H1 (cell line): ENCODE results near the gene CACNB2. TPM values are rescaled to one million over a fixed set of nuclear protein-coding genes. Genes with fewer than 3 reads are reported as not detected.

Experiments
- CTCF ChIA-PET: fragments of 300-600 bp; sonication (Branson Sonifier 250); formaldehyde crosslinking; loops from one replicate; lab custom pipeline; 2021; ENCODE audit not compliant: partially characterized antibody; lab: Charles Lee
- POLR2A ChIA-PET: fragments of 300-600 bp; sonication (Branson Sonifier 250); formaldehyde crosslinking; loops from one replicate; lab custom pipeline; 2021; ENCODE audit warnings: inconsistent platforms; ENCODE audit not compliant: partially characterized antibody; lab: Charles Lee
- DNase-seq, 2 experiments: peaks; one replicate each; pipeline versions ENCODE4 v3.0.0 to v3.0.0-alpha.2; 2010 to 2022; ENCODE audit warnings: low spot score in 2 of 2, low read depth in 1 of 2, mixed read lengths in 1 of 2
- FAIRE-seq: peaks from 2 replicates; lab custom pipeline; 2011; peaks lifted over from hg19 to GRCh38; lab: Jason Lieb, UNC
- H2AFZ ChIP-seq: 2 replicates; pipeline ENCODE4 v1.8.1; 2012; ENCODE audit warnings: low read length, inconsistent platforms
- H2AK5ac ChIP-seq: 2 replicates; pipeline ENCODE4 v1.6.1; 2013; ENCODE audit warnings: low read depth, low read length
- H2BK120ac ChIP-seq: replicated peaks from 2 replicates; pipeline ENCODE3; 2013; ENCODE audit warnings: low read depth, low read length, inconsistent platforms
- H2BK12ac ChIP-seq: 2 replicates; pipeline ENCODE4 v1.6.1; 2013; ENCODE audit warnings: low read depth, low read length
- H2BK15ac ChIP-seq: 2 replicates; pipeline ENCODE4 v1.6.1; 2013; ENCODE audit warnings: low read length
- H2BK20ac ChIP-seq: 2 replicates; pipeline ENCODE4 v1.6.1; 2013; ENCODE audit warnings: low read length
- H2BK5ac ChIP-seq: 2 replicates; pipeline ENCODE4 v1.6.1; 2013; ENCODE audit warnings: low read depth, low read length
- H3K14ac ChIP-seq: 2 replicates; pipeline ENCODE4 v1.6.1; 2013; ENCODE audit warnings: inconsistent platforms; ENCODE audit not compliant: insufficient read length
- H3K18ac ChIP-seq: 2 replicates; pipeline ENCODE4 v1.6.1; 2013; ENCODE audit warnings: low read length; ENCODE audit errors: extremely low read depth
- H3K23ac ChIP-seq: 2 replicates; pipeline ENCODE4 v1.6.1; 2013; ENCODE audit warnings: inconsistent platforms; ENCODE audit not compliant: insufficient read length
- H3K23me2 ChIP-seq: 2 replicates; pipeline ENCODE4 v1.6.1; 2013; ENCODE audit warnings: low read depth, low read length
- H3K27ac ChIP-seq: 2 replicates; pipeline ENCODE4 v1.6.1; 2011; ENCODE audit warnings: low read depth, low read length, inconsistent platforms
- H3K27me3 ChIP-seq, 4 experiments: replicated peaks in 1 of 4; 1 replicate in 1 of 4; 2 replicates in 3 of 4; pipeline versions ENCODE4 v1.6.1 to v1.8.1; 2011 to 2013; ENCODE audit warnings: low read length in 3 of 4, mild to moderate bottlenecking in 3 of 4, inconsistent platforms in 2 of 4, mixed read lengths in 2 of 4, moderate library complexity in 1 of 4; ENCODE audit not compliant: control insufficient read depth in 3 of 4, insufficient read depth in 3 of 4; ENCODE audit errors: extremely low read depth in 1 of 4
- H3K36me3 ChIP-seq, 4 experiments: 2 replicates each; pipeline versions ENCODE4 v1.6.1 to v1.8.1; 2011 to 2013; ENCODE audit warnings: mild to moderate bottlenecking in 4 of 4, low read length in 3 of 4, moderate library complexity in 2 of 4, control low read depth in 1 of 4, inconsistent platforms in 1 of 4; ENCODE audit not compliant: insufficient read depth in 4 of 4, control insufficient read depth in 2 of 4
- H3K4ac ChIP-seq: replicated peaks from 2 replicates; pipeline ENCODE3; 2013; ENCODE audit warnings: low read length, low read depth, mixed read lengths, inconsistent platforms; ENCODE audit not compliant: insufficient read length
- H3K4me1 ChIP-seq, 4 experiments: replicated peaks in 1 of 4; 1 replicate in 1 of 4; 2 replicates in 3 of 4; pipeline versions ENCODE4 v1.6.1 to v1.8.1; 2011 to 2013; ENCODE audit warnings: low read length in 3 of 4, inconsistent platforms in 2 of 4, mixed read lengths in 1 of 4; ENCODE audit not compliant: insufficient read depth in 4 of 4, control insufficient read depth in 3 of 4
- H3K4me2 ChIP-seq, 2 experiments: 2 replicates each; pipeline versions ENCODE4 v1.6.1 to v1.8.1; 2011 to 2013; ENCODE audit warnings: low read depth in 2 of 2, low read length in 2 of 2, control low read depth in 1 of 2, inconsistent platforms in 1 of 2, mild to moderate bottlenecking in 1 of 2; ENCODE audit not compliant: insufficient read depth in 1 of 2
- H3K4me3 ChIP-seq, 4 experiments: fragments of 200-600, 300-600 bp in 1 of 4; sonication (generic), shearing (Covaris generic), sonication (Bioruptor Twin) in 1 of 4; 2 replicates each; pipeline versions ENCODE4 v1.5.1 to v1.8.1; 2011 to 2016; ENCODE audit warnings: low read length in 4 of 4, low read depth in 3 of 4, control low read depth in 2 of 4, inconsistent platforms in 2 of 4, mild to moderate bottlenecking in 2 of 4, mixed read lengths in 1 of 4, moderate library complexity in 1 of 4; ENCODE audit not compliant: insufficient read depth in 2 of 4; ENCODE audit errors: extremely low read depth in 1 of 4
- H3K56ac ChIP-seq: replicated peaks from 2 replicates; pipeline ENCODE3; 2013; ENCODE audit warnings: low read depth, mild to moderate bottlenecking, mixed read lengths, low read length, inconsistent platforms; ENCODE audit not compliant: insufficient read length
- H3K79me1 ChIP-seq: 2 replicates; pipeline ENCODE4 v1.6.1; 2013; ENCODE audit warnings: low read depth, low read length, control low read depth
- H3K79me2 ChIP-seq, 2 experiments: 2 replicates each; pipeline versions ENCODE4 v1.6.1 to v1.8.1; 2012 to 2013; ENCODE audit warnings: low read length in 2 of 2, mild to moderate bottlenecking in 2 of 2, inconsistent platforms in 1 of 2; ENCODE audit not compliant: insufficient read depth in 2 of 2, control insufficient read depth in 1 of 2
- H3K9ac ChIP-seq, 4 experiments: replicated peaks in 1 of 4; 1 replicate in 1 of 4; 2 replicates in 3 of 4; pipeline versions ENCODE4 v1.6.1 to v1.8.1; 2011 to 2013; ENCODE audit warnings: low read depth in 3 of 4, low read length in 3 of 4, control low read depth in 2 of 4, mild to moderate bottlenecking in 2 of 4, moderate library complexity in 2 of 4, inconsistent platforms in 1 of 4; ENCODE audit errors: extremely low read depth in 1 of 4
- H3K9me3 ChIP-seq, 2 experiments: 2 replicates each; pipeline versions ENCODE4 v1.6.1 to v1.8.1; 2012 to 2013; ENCODE audit warnings: mild to moderate bottlenecking in 2 of 2, moderate library complexity in 2 of 2, control low read depth in 1 of 2, inconsistent platforms in 1 of 2, low read depth in 1 of 2, low read length in 1 of 2, mixed read lengths in 1 of 2; ENCODE audit not compliant: insufficient read depth in 2 of 2
- H4K20me1 ChIP-seq, 2 experiments: replicated peaks in 1 of 2; 2 replicates each; pipeline versions ENCODE3 to v1.8.1; 2011 to 2013; ENCODE audit warnings: inconsistent platforms in 2 of 2, low read length in 2 of 2, mild to moderate bottlenecking in 1 of 2; ENCODE audit not compliant: insufficient read depth in 2 of 2, control insufficient read depth in 1 of 2
- H4K5ac ChIP-seq: 2 replicates; pipeline ENCODE4 v1.6.1; 2013; ENCODE audit warnings: low read length, low read depth, mixed read lengths, inconsistent platforms; ENCODE audit not compliant: insufficient read length
- H4K8ac ChIP-seq: 2 replicates; pipeline ENCODE4 v1.8.0; 2013; ENCODE audit warnings: mild to moderate bottlenecking, moderate library complexity, low read length, inconsistent platforms; ENCODE audit not compliant: insufficient read depth; ENCODE audit errors: extremely low read depth
- H4K91ac ChIP-seq: replicated peaks from 2 replicates; pipeline ENCODE3; 2013; ENCODE audit warnings: low read length, mixed read lengths, inconsistent platforms; ENCODE audit not compliant: insufficient read length
- NANOG ChIP-seq: IDR thresholded peaks from 2 replicates; pipeline ENCODE4 v1.6.1; 2011; ENCODE audit warnings: low read length, low read depth, mild to moderate bottlenecking, inconsistent platforms; ENCODE audit not compliant: insufficient read depth, poor library complexity, severe bottlenecking
- SIN3A ChIP-seq, 2 experiments: IDR thresholded peaks in 1 of 2; conservative IDR thresholded peaks in 1 of 2; 2 replicates each; pipeline ENCODE4 v1.6.1; 2011 to 2012; ENCODE audit warnings: low read length in 2 of 2, improper control_type of control experiment in 1 of 2, low read depth in 1 of 2, mild to moderate bottlenecking in 1 of 2
- WGBS, 2 experiments: shearing (Covaris generic) in 1 of 2; methylation state at CpG; one replicate each; pipeline versions ENCODE4 v1.1.6 to v1.1.7; 2013 to 2015; ENCODE audit warnings: low lambda C conversion rate in 2 of 2, mixed read lengths in 2 of 2, inconsistent platforms in 1 of 2, low coverage in 1 of 2, missing lambda C conversion rate in 1 of 2; ENCODE audit not compliant: insufficient replicate concordance in 2 of 2, insufficient coverage in 1 of 2, insufficient read length in 1 of 2; ENCODE audit errors: extremely low coverage in 1 of 2, missing lambda C conversion rate in 1 of 2; 5-methylcytosine and 5-hydroxymethylcytosine counted together
- polyA plus RNA-seq, 7 experiments: library from polyadenylated mRNA; depleted of rRNA in 3 of 7; stranded (reverse) in 5 of 7; unstranded in 2 of 7; fragments of >200 nt in 5 of 7; fragments of 200-250 nt in 2 of 7; gene quantifications; 1 replicate in 5 of 7; 2 replicates in 1 of 7; 4 replicates in 1 of 7; pipeline versions ENCODE4 v1.2.1 to v1.2.3, GENCODE V29; 2011 to 2013; ENCODE audit warnings: missing spikeins in 2 of 7, mixed read lengths in 2 of 7
- total RNA-seq: library from RNA; stranded (reverse); fragmentation: NEBNext Ultra II Directional; extraction: Animal tissue kit (Norgen Biotek cat#: 25700); gene quantifications from 2 replicates; pipeline ENCODE4 v1.2.1, GENCODE V29; 2021

CACNB2 gene
- total and polyA plus RNA-seq, 2 of the 8 experiments (the other 6 are each of a cell fraction or from before 2014, with no cell fraction given), result 2.4 to 3.2 TPM

- ChIA-PET CTCF (no interaction called here), POLR2A (no interaction called here)
- H3K56ac ChIP-seq, result no peak overlapping the region
- no peak overlapping the region for H4K8ac ChIP-seq
- H2BK120ac ChIP-seq, result no peak overlapping the region
- no peaks in the 10 kb centered on the region for H3K36me3 ChIP-seq
- TF ChIP-seq SIN3A (conservative IDR thresholded peaks at IDR 0.05 in 1 of 2, IDR thresholded peaks at IDR 0.05 in 1 of 2; ENCODE audit: low read depth in 1 of 2, low read length in 2 of 2) (no peak), NANOG (no peak)
- no peak overlapping the region for H3K4me2 ChIP-seq
- H3K79me2 ChIP-seq, result no peaks in the 10 kb centered on the region
- H3K27ac ChIP-seq, result no peak overlapping the region
- no peak overlapping the region for H3K18ac ChIP-seq
- FAIRE-seq (no peak), DNase-seq (no peak)
- no peaks in the 10 kb centered on the region for H3K9me3 ChIP-seq
- H3K27me3 ChIP-seq, result no peaks in the 10 kb centered on the region
- H4K91ac ChIP-seq, result no peak overlapping the region
- no peaks in the 10 kb centered on the region for H3K23me2 ChIP-seq
- H2AK5ac ChIP-seq, result no peak overlapping the region
- no peak overlapping the region for H2BK5ac ChIP-seq
- H3K23ac ChIP-seq, result no peak overlapping the region
- no peak overlapping the region for H2BK12ac ChIP-seq
- H3K14ac ChIP-seq, result no peak overlapping the region
- 97% methylated on average over 3 of the region's 3 CpGs; no CpG with 5 or more reads in 1 of the 2 experiments for WGBS, 2 experiments
- H4K5ac ChIP-seq, result no peak overlapping the region
- no peaks in the 10 kb centered on the region for H3K79me1 ChIP-seq
- H3K9ac ChIP-seq, result no peak overlapping the region
- H4K20me1 ChIP-seq, result no peaks in the 10 kb centered on the region
- H2BK15ac ChIP-seq, result no peak overlapping the region
- H3K4me3 ChIP-seq, result no peak overlapping the region
- H2BK20ac ChIP-seq, result no peak overlapping the region
- H3K4me1 ChIP-seq, result no peaks in the 10 kb centered on the region
- no peak overlapping the region for H2AFZ ChIP-seq
- H3K4ac ChIP-seq, result no peak overlapping the region
Observed at GRCh38 chr10:18456984-18457383, 316.8 kb downstream of the CACNB2 start.
